AG09309 (cell line): Measurements from ENCODE around the gene OLFM2.
A peak's percentile ranks its signal among the peaks of the same experiment; 100 is the strongest.

Experiments
- DNase-seq: peaks from one replicate; pipeline ENCODE4 v3.0.0-alpha.2; 2010; ENCODE audit warnings: low read depth
- H3K4me3 ChIP-seq: 2 replicates; pipeline ENCODE4 v1.5.1; 2011; ENCODE audit warnings: mild to moderate bottlenecking, low read depth, low read length, moderate library complexity; ENCODE audit not compliant: control insufficient read depth
- CTCF ChIP-seq: IDR thresholded peaks from 2 replicates; pipeline ENCODE4 v1.5.1; 2011; ENCODE audit warnings: mild to moderate bottlenecking, low read depth, low read length, inconsistent platforms; ENCODE audit not compliant: insufficient read depth, control insufficient read depth; ENCODE audit errors: missing control alignments

Gene OLFM2

GRCh38 chr19:9891609-9892373, 44.5 kb downstream of the OLFM2 start:
- H3K4me3 ChIP-seq: no peak overlapping the region
- DNase-seq: no peak
- TF ChIP-seq CTCF: no peak

- peak; percentile 60 for TF ChIP-seq CTCF
- DNase-seq: no peak
These were observed 51.2 kb downstream of the OLFM2 start for GRCh38 chr19:9885077-9885552.

GRCh38 chr19:9883764-9884163, 52.6 kb downstream of the OLFM2 start:
- no peak for TF ChIP-seq CTCF
- H3K4me3 ChIP-seq: no peak overlapping the region
- no peak for DNase-seq

More at GRCh38 chr19:9885077-9885552, 51.2 kb downstream of the OLFM2 start:
- no peak overlapping the region for H3K4me3 ChIP-seq

- TF ChIP-seq CTCF: no peak
- no peak overlapping the region for H3K4me3 ChIP-seq
- DNase-seq: no peak
These were observed 53.0 kb downstream of the OLFM2 start for GRCh38 chr19:9883231-9883758.

GRCh38 chr19:9881720-9882119, 54.6 kb downstream of the OLFM2 start:
- no peak overlapping the region for H3K4me3 ChIP-seq
- DNase-seq: no peak
- TF ChIP-seq CTCF: no peak

- H3K4me3 ChIP-seq: no peak overlapping the region
- no peak for TF ChIP-seq CTCF
- DNase-seq: no peak
These were observed 57.7 kb downstream of the OLFM2 start for GRCh38 chr19:9878511-9879196.
